ENCODE data around the gene SORCS2. TPM values are rescaled to one million over a fixed set of nuclear protein-coding genes. Genes with fewer than 3 reads are reported as not detected.

Gene SORCS2
- total and polyA plus RNA-seq, 12 donors: 0.67 to 15.5 (median 1.3) TPM

DNA sequence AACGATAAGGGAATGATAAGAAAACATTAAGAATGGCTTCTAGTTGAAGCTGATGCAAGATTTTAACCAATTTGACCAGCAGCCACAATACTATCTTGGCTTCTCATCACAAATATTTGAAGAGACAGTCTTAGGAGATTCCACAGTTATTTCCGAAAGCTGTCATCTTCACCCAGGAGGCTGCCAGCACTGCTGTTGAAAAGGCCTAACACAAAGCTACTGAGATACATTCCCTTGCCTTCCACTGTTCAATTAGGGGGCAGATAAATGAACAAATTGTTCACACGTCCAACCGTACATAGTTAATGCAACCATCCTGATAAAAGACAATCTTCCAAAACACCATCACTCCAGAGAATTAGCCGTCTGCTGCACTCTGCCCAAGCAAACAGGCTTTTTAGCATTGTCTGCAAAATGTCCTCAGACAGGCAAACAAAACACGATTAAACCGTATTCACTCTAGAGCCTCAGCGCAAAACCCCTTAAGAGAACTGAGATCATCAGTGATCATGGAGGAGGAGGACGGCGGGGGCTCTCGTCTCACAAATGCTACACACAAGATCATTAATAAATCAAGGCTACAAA lies 432.1 kb downstream of the SORCS2 start:
- 73 to 83% (median 78%) methylated on average over 11 of the region's 11 CpGs for WGBS, 4 donors
- Histone ChIP-seq H3K4me1 (replicated peaks in 1 of 2) (no peaks in the 10 kb centered on the region), H3K27me3 (no peaks in the 10 kb centered on the region), H3K9me3 (replicated peaks in 1 of 3) (no peaks in the 10 kb centered on the region), H3K4me3 (no peak overlapping the region), H3K36me3 (replicated peaks in 1 of 2) (no peaks in the 10 kb centered on the region), H3K27ac (no peak overlapping the region)
- TF ChIP-seq, protein P1, sequence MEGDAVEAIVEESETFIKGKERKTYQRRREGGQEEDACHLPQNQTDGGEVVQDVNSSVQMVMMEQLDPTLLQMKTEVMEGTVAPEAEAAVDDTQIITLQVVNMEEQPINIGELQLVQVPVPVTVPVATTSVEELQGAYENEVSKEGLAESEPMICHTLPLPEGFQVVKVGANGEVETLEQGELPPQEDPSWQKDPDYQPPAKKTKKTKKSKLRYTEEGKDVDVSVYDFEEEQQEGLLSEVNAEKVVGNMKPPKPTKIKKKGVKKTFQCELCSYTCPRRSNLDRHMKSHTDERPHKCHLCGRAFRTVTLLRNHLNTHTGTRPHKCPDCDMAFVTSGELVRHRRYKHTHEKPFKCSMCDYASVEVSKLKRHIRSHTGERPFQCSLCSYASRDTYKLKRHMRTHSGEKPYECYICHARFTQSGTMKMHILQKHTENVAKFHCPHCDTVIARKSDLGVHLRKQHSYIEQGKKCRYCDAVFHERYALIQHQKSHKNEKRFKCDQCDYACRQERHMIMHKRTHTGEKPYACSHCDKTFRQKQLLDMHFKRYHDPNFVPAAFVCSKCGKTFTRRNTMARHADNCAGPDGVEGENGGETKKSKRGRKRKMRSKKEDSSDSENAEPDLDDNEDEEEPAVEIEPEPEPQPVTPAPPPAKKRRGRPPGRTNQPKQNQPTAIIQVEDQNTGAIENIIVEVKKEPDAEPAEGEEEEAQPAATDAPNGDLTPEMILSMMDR (IDR thresholded peaks at IDR 0.05): no peak
- no peak for TF ChIP-seq POLR2A (IDR thresholded peaks at IDR 0.05)
- no peak for DNase-seq
- intact Hi-C loops (cut with DNase I): no loop called here

DNA sequence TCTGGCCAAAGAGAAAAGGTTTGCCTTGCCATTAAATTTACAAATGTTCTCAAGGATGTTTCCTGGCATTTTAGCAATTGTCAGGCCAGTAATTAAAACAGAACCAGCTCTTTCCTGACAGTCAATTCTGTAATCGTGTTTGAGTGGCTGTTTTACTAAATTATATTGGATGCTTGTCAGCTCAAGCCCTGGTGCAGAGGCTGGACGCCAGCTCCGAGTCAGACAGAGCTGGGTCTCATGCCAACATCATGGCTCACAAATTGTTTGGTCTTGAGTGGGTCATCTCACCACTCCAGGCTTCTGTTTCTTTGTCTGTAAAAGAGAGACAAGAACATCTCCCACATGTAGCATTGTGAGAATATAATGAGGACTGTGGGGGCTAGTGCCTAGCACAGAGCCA lies 432.7 kb downstream of the SORCS2 start:
- Histone ChIP-seq H3K9me3 (replicated peaks in 1 of 3) (no peaks in the 10 kb centered on the region), H3K27ac (no peak overlapping the region), H3K36me3 (replicated peaks in 1 of 2) (no peaks in the 10 kb centered on the region), H3K4me1 (replicated peaks in 1 of 2) (no peaks in the 10 kb centered on the region), H3K4me3 (no peak overlapping the region), H3K27me3 (no peaks in the 10 kb centered on the region)
- no peak for DNase-seq
- 41 to 52% (median 45%) methylated on average over 3 of the region's 3 CpGs for WGBS, 4 donors
- intact Hi-C loops (cut with DNase I): no loop called here
- TF ChIP-seq, protein P1 (IDR thresholded peaks at IDR 0.05): no peak
- no peak for TF ChIP-seq POLR2A (IDR thresholded peaks at IDR 0.05)

DNA sequence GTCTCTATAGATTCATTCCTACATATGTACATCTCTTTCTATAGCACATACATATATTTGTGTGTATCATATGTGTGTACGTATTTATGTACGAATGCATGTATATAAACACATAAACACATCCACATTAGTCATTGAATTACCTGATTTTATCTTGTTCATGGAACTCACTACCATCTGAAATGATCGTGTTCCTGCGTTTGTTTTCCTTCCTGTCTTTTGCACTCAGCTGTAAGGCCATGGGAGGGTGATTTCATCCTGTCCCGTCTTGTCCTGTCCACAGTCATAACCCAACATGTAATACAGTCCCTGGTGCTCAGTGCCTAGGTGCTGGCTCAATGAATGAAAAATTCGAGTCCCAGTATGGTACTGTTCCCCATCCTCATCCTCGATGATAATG lies 434.2 kb downstream of the SORCS2 start:
- intact Hi-C loops (cut with DNase I): no loop called here
- H3K4me3 ChIP-seq: no peak overlapping the region

DNA sequence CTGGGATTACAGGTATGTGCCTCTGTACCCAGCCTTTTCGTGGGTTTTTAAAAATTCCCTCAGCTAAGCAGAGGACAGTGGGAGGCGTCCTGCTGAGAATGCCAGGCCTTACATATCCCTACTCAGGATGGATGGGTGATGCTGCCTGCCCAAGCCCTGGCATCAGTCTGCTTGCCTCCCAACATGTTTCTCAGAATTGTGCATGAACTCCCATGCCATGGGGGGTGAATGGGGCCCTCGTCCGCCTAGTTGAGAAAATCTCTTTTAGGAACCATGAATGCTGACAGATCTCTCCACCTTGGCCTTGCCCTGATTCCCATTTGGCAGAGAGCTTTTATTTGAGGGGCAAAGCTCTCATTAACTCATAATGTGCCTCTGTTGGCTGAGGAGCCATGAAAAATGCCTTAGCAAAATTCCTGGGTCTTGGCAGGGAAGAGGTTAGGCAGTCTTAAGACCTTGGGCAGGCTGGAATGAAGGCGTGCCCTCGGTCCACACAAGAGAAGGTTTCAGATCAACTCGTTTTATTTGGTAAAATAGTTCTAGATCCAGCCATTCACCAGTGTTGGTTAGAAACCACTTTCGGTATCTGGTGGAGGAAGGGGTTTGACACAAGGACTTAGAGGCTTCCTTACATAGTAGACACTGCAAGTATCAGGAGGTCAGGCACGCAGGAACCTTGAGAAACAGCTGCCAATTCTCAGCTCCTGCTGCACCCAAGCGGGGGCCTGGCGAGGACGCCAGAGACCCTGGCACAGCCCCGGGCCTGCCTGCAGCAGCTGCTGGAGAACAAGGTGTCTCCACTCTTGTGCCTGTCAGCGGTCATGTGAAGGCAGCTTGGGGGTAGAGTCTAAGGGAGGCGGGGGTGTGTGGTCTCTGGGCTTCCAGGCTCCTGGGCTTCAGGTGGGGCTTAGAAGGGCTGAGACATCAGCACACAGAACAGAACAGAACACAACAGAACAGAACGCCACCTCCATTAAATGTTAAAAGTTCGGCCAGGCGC lies 435.2 kb downstream of the SORCS2 start:
- no peaks in the 10 kb centered on the region for H3K9me3 ChIP-seq (replicated peaks in 1 of 3)
- no peak overlapping the region for H3K27ac ChIP-seq
- TF ChIP-seq, protein P1 (IDR thresholded peaks at IDR 0.05): no peak
- TF ChIP-seq POLR2A (IDR thresholded peaks at IDR 0.05): no peak
- no peaks in the 10 kb centered on the region for H3K4me1 ChIP-seq (replicated peaks in 1 of 2)
- intact Hi-C loops (cut with DNase I): no loop called here
- 79 to 82% (median 82%) methylated on average over 18 of the region's 18 CpGs for WGBS, 4 donors
- H3K36me3 ChIP-seq (replicated peaks in 1 of 2): no peaks in the 10 kb centered on the region
- H3K27me3 ChIP-seq: no peaks in the 10 kb centered on the region
- H3K4me3 ChIP-seq: no peak overlapping the region
- no peak for DNase-seq

More for the DNA sequence above, 434.2 kb downstream of the SORCS2 start:
- no peak for DNase-seq
- Histone ChIP-seq H3K9me3 (replicated peaks in 1 of 3) (no peaks in the 10 kb centered on the region), H3K27me3 (no peaks in the 10 kb centered on the region), H3K4me1 (replicated peaks in 1 of 2) (no peaks in the 10 kb centered on the region), H3K27ac (no peak overlapping the region), H3K36me3 (replicated peaks in 1 of 2) (no peaks in the 10 kb centered on the region)
- TF ChIP-seq, protein P1 (IDR thresholded peaks at IDR 0.05): no peak
- no peak for TF ChIP-seq POLR2A (IDR thresholded peaks at IDR 0.05)
- WGBS, 4 donors: 70 to 80% (median 77%) methylated on average over 7 of the region's 7 CpGs
